ENCODE measurements around the gene EXD2.
"Not testable (repeated sequence)": the region's sequence is repeated elsewhere in the genome, so short reads cannot be mapped to it uniquely, and the experiment has no call there.

EXD2 gene

DNA sequence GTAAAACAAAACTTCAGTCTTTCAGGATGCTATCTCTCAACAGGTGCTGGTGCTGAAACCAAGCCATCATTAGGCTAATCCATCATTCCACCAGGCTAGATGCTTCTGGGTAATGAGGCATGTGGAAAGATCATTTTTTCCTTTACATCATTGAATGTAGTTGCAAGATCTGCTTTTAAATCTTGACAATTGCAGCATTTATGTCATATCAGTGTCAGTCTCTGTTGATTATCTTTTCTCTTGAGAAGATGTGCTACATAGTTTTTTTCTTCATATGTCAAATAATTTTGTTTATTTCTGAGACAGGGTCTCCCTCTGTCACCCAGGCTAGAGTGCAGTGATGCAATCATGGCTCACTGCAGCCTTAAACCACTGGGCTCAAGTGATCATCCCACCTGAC is 16.2 kb upstream of the EXD2 start:
- no peak for TF ChIP-seq CTCF (IDR thresholded peaks at IDR 0.05; ENCODE audit: insufficient read depth, low read length)
- no peak for TF ChIP-seq GABPA (IDR thresholded peaks at IDR 0.05; ENCODE audit: low read depth)
- TF ChIP-seq, protein P1, sequence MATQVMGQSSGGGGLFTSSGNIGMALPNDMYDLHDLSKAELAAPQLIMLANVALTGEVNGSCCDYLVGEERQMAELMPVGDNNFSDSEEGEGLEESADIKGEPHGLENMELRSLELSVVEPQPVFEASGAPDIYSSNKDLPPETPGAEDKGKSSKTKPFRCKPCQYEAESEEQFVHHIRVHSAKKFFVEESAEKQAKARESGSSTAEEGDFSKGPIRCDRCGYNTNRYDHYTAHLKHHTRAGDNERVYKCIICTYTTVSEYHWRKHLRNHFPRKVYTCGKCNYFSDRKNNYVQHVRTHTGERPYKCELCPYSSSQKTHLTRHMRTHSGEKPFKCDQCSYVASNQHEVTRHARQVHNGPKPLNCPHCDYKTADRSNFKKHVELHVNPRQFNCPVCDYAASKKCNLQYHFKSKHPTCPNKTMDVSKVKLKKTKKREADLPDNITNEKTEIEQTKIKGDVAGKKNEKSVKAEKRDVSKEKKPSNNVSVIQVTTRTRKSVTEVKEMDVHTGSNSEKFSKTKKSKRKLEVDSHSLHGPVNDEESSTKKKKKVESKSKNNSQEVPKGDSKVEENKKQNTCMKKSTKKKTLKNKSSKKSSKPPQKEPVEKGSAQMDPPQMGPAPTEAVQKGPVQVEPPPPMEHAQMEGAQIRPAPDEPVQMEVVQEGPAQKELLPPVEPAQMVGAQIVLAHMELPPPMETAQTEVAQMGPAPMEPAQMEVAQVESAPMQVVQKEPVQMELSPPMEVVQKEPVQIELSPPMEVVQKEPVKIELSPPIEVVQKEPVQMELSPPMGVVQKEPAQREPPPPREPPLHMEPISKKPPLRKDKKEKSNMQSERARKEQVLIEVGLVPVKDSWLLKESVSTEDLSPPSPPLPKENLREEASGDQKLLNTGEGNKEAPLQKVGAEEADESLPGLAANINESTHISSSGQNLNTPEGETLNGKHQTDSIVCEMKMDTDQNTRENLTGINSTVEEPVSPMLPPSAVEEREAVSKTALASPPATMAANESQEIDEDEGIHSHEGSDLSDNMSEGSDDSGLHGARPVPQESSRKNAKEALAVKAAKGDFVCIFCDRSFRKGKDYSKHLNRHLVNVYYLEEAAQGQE (IDR thresholded peaks at IDR 0.05; ENCODE audit: insufficient replicate concordance, low read depth), result no peak
- no peak for TF ChIP-seq POLR2AphosphoS5 (IDR thresholded peaks at IDR 0.05; ENCODE audit: low read depth)
- Histone ChIP-seq H3K27ac (replicated peaks) (no peak overlapping the region), H3K27me3 (ENCODE audit: insufficient read depth, poor library complexity, severe bottlenecking) (no peaks in the 10 kb centered on the region), H3K4me3 (replicated peaks; ENCODE audit: insufficient read depth, low read length) (no peak overlapping the region)
- DNase-seq (ENCODE audit: low read depth in 1 of 2, low spot score in 1 of 2), result no peak

DNA sequence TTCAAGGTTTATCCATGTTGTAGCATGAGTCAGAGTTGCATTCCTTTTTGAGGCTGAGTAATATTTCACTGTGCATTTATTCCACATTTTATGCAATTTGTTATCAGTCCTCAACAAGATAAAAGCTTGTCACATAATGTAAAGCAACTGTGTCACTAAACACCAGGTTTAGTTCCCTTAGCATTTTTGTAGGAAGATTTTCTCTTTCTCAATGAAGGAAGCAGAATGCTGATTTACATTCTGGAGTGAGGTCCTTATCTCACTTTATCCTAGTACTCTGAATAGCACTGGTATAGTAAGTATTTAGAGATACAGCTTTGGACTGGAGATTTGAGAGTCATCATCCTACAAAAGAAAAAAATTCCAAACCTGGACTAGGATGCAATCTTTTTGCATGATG is 9.8 kb upstream of the EXD2 start:
- Histone ChIP-seq H3K4me3 (replicated peaks; ENCODE audit: insufficient read depth, low read length) (no peak overlapping the region), H3K27ac (replicated peaks) (no peak overlapping the region), H3K27me3 (ENCODE audit: insufficient read depth, poor library complexity, severe bottlenecking) (no peaks in the 10 kb centered on the region)
- TF ChIP-seq SPI1 (IDR thresholded peaks at IDR 0.05; ENCODE audit: borderline replicate concordance, low read depth), result no peak
- TF ChIP-seq, protein P1 (IDR thresholded peaks at IDR 0.05; ENCODE audit: insufficient replicate concordance, low read depth), result no peak
- no peak for TF ChIP-seq CTCF (IDR thresholded peaks at IDR 0.05; ENCODE audit: insufficient read depth, low read length)
- no peak for TF ChIP-seq GABPA (IDR thresholded peaks at IDR 0.05; ENCODE audit: low read depth)
- no peak for DNase-seq (ENCODE audit: low read depth in 1 of 2, low spot score in 1 of 2)

- H3K4me3 ChIP-seq (replicated peaks; ENCODE audit: insufficient read depth, low read length); DNase-seq (ENCODE audit: low read depth in 1 of 2, low spot score in 1 of 2); H3K27ac ChIP-seq (replicated peaks); H3K27me3 ChIP-seq (ENCODE audit: insufficient read depth, poor library complexity, severe bottlenecking): not testable (repeated sequence)
Observed at GRCh38 chr14:69182580-69182979, 8.7 kb upstream of the EXD2 start.

DNA sequence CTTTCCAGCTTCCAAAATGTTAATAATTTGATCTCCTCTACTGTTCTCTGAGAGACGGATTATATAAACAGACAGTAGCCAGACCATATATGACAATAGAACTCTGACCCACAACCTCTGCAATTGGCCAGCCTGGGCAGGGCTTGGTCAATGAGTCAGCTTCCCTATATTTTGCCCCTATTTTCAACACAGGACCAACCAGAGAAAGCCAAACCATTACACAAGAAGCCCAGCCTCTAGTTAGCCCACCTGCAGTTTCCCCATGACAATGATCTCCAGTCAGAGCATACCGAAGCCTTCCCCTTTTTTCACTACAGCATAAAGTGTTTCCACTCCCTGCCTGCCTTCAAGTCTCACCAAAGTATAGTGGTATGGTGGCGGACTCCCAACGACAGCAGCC is 7.6 kb upstream of the EXD2 start:
- DNase-seq (ENCODE audit: low read depth in 1 of 2, low spot score in 1 of 2), result peak in 1 of 2 experiments; percentile 75
- H3K4me3 ChIP-seq (replicated peaks; ENCODE audit: insufficient read depth, low read length), result no peak overlapping the region
- no peaks in the 10 kb centered on the region for H3K27me3 ChIP-seq (ENCODE audit: insufficient read depth, poor library complexity, severe bottlenecking)
- H3K27ac ChIP-seq (replicated peaks), result peak overlapping the region; percentile 31
- TF ChIP-seq GABPA (IDR thresholded peaks at IDR 0.05; ENCODE audit: low read depth) (no peak), POLR2AphosphoS5 (IDR thresholded peaks at IDR 0.05; ENCODE audit: low read depth) (no peak), SPI1 (IDR thresholded peaks at IDR 0.05; ENCODE audit: borderline replicate concordance, low read depth) (peak; percentile 77; the same call in 1 of the 2 replicates), CTCF (IDR thresholded peaks at IDR 0.05; ENCODE audit: insufficient read depth, low read length) (no peak)
